HG03354 (cell line): ENCODE measurements around the gene HEXD.
"Not testable (repeated sequence)": the region's sequence is repeated elsewhere in the genome, so short reads cannot be mapped to it uniquely, and the experiment has no call there.

Experiments
- ATAC-seq: cut with Tn5 transposase; IDR thresholded peaks from one replicate; pipeline ENCODE4 v1.9.1; 2021; ENCODE audit warnings: mild to moderate bottlenecking; ENCODE audit not compliant: unreplicated experiment, poor library complexity, severe bottlenecking

HEXD gene

DNA sequence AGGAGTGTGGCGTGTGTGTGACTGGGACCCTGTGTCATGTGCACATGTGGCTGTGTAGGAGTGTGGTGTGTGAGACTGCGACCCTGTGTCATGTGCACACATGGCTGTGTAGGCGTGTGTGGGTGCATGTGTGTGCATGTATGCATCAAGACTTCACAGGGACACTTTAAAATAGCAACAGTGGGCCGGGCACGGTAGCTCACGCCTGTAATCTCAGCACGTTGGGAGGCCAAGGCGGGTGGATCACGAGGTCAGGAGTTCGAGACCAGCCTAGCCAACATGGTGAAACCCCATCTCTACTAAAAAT, 36.5 kb upstream of the HEXD start:
- not testable (repeated sequence) for ATAC-seq

DNA sequence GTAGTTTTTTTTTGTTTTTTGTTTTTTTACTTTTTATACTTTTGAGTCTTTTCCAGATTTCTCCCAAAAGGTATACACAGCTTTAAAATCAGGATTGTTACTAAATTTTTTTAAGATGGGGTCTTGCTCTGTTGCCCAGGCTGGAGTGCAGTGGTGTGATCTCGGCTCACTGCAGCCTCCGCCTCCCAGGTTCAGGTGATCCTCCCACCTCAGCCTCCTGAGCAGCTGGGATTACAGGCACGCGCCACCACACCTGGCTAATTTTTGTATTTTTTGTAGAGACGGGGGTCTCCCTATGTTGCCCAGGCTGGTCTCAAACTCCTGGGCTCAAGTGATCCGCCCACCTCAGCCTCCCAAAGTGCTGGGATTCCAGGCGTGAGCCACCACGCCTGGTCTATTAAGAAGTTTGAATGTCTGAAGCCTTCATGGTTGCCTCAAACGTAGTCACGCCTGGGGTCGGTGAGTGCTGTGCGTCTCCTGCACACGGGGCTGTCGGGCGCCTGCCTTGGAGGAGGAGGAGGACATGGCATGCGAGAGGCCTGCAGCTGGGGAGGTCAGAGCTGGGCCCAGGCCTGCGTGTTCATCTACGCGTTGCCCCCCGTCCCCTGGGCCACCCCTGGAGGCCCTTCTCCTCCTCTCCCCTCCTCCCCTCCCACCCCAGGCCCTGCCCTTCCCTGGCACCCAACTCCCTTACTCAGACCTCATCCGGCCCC, 35.8 kb upstream of the HEXD start:
- ATAC-seq, result not testable (repeated sequence)

DNA sequence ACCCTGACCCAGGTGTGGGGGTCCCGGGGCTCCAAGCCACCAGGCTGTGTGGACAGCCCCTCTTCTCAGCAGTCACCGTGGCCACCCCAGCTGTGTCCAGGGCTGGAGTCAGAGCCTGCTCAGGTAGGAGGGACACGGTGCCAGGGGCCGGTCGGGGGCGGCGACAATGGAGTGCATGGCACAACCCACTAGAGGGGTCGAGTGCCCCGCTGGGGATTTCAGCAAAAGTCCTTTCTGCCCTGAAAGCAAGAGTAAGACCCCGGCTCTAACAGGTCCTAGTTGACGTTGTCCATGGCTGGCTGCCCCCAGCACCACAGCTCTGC, 35.3 kb upstream of the HEXD start:
- no peak for ATAC-seq

DNA sequence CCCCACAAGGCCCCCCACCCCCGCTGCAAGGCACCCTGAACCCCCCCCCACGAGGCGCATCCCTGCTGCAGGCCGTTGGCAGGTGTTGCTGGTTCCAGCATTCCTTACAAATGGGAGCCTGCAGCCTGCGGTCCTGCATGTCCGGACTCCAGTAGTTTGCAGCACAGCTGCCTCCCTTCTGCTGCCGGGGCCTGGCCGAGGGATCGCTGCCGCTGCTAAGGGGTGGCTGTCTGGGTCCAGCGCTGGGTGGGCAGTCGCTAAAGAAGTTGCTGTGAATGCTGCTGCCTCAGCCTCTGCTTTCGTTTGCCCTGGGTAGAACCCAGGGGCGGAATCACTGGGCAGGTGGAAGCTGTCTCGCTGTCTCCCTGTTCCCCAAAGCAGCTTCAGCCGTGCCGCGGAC, 34.7 kb upstream of the HEXD start:
- ATAC-seq, result no peak

DNA sequence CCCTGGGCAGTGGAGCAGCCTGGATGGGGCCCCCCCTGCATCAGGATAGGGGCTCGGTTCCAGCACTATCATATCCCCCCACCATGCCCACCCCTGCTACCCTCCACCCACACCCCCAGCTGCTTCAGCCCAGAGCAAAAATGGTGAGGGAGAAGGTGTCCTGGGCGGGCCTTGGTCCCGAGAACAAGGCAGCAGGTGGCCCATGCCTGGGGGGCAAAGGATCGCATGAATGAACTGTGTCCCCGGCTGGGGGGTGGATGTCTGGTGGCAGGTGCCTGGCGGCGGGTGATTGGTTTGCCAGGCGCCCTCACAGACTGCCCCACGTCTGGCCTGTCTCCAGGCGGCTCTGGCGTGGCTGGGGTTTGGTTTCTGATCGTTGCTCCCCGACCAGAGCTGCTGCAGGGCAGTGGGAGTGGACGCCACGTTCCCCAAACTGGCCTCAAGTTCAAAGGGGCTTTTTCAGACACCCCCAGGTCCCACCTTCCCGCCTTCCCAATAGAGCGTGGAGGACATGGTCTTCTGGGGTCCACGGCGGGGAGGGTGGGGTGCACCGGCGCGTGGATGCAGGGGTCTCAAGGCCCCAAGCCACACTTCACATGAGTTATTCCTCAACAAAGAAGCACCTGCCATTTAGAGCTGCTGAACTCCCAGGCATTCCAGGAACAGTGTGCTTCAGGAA, 34.0 kb upstream of the HEXD start:
- no peak for ATAC-seq

DNA sequence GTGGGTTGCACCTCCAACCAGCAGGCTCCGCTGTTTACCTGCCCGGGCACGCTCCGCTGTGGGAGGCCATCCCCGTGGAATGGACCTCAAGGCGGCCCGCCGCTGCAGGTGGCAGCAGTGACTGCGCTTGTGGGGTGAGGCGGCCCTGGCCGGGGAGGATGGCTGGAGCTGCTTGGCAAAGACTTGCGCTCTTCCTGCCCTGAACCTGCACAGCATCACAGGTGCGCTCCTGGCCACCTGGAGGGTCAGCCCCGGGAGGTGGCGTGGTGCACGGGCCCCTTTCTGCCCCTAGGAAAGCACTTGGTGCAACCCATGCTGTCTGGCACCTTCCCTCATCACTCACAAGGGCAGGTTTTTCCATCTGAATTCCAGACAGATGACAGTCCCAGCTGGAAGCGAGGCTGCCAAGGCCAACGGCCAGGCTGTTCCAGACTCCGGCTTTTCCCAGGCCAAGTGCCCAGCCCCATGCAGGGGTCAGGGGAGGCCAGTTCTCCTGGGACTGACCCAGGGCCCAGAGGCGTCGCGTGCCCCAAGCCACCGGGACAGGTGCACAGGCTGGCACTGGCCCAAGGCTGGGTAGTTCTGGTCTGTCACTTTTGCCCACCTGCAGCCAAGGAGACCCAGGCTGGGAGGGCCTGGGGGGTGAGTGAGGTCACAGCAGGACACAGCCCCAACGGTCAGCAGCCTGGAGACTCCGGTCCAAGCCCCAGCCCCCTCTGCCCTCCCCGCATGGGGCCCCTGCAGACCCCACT, 33.2 kb upstream of the HEXD start:
- no peak for ATAC-seq

DNA sequence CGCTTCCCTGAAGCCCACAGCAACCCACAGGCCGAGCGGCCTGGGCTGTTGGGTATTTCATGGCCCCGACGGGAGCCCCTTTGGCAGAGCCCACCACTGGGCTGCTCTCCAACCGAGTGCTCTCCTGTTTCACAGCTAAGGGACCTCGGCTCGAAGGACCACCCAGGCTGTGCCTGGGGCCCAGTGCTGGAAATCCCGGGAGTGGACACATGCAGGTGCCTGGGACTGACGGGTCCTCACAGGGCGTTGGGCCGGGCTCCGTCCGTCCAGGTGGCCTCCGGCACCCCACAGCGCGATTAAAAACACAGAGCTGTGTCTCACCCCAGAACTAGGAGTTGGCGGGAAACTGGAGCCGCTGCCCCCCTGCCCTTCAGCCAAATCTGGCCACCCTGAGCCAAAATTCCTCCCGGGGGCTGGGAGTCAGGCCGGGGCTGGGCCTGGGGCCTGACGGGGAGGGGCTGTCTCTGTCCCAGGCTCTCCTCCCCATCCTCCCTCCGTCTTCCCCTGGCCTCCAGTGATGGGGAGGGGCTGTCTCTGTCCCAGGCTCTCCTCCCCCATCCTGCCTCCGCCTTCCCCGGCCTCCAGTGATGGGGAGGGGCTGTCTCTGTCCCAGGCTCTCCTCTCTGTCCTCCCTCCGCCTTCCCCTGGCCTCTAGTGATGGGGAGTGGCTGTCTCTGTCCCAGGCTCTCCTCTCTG, 32.4 kb upstream of the HEXD start:
- no peak for ATAC-seq

DNA sequence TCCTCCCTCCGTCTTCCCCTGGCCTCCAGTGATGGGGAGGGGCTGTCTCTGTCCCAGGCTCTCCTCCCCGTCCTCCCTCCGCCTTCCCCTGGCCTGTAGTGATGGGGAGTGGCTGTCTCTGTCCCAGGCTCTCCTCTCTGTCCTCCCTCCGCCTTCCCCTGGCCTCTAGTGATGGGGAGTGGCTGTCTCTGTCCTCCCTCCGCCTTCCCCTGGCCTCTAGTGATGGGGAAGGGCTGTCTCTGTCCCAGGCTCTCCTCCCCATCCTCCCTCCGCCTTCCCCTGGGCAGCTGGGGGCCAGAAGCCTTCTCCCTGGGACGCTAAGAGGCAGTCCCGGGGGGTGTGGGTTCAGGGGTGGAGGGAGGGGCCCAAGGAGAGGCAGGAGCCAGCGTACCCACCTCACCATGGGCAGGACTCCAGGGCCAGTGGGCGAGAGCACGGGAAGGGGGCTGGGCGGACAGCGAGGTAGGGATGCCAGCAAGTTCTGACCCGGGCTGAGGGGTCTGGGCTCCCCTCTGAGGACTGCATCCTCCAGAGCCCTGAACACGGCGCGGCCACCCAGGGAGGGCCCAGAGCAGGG, 31.8 kb upstream of the HEXD start:
- ATAC-seq, result no peak

DNA sequence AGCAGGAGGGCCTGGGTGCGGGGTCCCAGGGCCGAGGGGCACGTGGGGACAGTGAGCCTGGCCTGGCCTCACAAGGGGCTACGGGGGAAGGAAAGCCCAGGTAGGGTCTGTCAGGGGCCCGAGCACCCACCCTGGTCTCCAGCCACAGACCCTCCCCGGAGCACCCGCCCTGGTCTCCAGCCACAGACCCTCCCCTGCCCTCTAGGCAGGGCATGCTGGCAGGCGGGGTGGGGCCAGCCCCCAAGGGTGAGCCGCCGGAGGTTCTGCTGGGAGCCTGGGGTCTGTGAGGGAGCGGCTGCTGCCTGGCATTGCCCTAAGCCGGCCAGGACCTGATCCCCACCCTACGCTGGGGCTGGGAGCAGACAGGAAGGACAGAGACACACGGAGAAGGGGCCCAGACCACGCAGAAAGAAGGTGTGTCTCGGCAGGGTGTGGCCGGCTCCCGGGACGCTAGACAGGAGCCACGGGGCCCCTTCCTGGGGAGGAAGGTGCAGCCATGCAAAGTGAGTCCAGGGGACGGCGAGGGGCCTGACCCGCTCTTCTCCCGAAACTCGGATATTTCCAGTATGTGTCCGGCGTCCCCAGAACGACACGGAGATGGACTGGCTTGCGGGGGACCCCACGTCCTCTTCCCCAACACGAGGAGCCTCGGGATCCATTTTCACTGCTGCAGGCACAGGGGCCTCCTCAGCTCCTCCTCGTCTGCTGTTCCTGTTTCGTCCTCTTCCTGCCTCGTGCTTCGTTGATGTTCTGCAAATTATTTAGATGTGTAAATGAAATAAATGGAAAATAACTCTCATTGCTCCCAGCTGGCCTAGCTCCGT, 31.1 kb upstream of the HEXD start:
- ATAC-seq, result no peak

DNA sequence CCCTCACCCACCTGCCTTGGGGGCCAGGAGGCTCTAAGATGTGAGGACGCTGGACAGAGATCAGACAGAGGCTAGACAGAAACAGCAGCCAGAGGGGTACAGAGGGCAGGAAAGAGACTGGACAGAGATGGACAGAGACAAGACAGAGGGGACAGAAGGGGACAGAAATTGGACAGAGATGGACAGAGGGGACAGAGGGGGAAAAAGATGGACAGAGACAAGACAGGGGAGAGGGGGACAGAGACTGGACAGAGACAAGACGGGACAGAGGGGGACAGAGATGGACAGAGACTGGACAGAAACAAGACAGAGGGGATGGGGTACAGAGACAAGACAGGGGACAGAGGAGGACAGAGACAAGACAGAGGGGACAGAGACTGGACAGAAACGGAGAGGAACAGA, 30.4 kb upstream of the HEXD start:
- ATAC-seq, result no peak

DNA sequence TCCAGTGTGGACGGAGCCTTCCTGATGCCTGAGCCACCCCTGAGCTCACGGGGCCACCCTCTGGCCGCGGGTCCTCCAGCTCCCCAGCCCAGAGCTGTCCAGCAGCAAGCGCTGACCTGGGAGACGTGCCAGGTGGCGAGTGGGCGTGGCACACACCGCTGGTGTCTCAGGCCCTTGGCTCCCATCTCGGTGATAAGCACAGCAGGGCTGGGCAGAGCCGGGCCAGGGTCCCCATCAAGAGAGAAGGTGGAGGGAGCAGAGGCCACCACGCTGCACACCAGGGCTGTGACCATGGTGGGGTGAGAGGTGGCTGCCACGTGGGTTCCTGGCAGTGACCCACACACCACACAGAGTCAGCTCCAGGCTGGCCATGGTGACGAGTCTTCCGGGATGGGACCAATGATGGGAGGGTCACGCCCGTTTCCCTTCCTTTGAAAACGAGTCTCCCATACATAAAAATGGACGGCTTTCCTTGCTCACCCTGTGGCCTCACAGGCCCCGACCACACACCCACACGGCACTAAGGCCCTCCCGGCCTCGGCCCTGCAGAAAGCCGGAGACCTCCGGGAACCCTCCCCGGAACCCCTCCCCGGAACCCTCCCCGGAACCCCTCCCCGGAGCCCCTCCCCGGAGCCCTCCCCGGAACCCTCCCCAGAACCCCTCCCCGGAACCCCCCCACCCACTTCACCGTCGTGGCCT, 29.8 kb upstream of the HEXD start:
- no peak for ATAC-seq

DNA sequence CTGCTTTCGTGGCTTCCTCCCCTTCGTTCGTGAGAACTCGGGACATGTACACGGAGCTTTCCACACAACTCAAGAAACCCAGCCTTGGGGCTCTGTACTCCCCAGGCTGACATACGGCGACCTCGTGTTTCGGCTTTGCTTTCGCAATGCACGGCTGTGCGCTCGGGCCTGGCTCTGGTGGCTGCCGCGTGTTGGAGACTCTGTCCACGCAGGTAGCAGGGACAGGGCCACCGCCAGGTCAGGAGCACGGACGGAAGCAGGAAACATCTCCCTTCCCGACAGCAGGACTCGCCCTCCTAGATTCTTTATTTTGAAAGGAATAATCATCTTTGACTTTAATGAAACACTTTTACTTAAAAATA, 29.2 kb upstream of the HEXD start:
- no peak for ATAC-seq

DNA sequence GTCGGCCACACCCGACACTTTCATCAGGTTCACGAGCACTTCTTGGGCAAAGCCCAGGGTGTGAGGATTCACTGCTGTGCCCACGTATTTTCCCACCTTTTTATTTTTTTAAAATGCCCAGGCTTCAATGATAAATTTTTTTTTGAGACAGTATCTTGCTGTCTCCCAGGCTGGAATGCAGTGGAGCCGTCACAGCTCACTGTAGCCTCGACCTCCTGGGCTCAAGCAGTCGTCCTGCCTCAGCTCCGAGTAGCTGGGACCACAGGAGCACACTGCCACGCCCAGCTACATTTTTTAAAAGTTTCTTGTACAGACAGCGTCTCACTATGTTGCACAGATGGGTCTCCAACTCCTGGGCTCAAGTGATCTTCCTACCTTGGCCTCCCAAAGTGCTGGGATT, 28.8 kb upstream of the HEXD start:
- ATAC-seq, result no peak

DNA sequence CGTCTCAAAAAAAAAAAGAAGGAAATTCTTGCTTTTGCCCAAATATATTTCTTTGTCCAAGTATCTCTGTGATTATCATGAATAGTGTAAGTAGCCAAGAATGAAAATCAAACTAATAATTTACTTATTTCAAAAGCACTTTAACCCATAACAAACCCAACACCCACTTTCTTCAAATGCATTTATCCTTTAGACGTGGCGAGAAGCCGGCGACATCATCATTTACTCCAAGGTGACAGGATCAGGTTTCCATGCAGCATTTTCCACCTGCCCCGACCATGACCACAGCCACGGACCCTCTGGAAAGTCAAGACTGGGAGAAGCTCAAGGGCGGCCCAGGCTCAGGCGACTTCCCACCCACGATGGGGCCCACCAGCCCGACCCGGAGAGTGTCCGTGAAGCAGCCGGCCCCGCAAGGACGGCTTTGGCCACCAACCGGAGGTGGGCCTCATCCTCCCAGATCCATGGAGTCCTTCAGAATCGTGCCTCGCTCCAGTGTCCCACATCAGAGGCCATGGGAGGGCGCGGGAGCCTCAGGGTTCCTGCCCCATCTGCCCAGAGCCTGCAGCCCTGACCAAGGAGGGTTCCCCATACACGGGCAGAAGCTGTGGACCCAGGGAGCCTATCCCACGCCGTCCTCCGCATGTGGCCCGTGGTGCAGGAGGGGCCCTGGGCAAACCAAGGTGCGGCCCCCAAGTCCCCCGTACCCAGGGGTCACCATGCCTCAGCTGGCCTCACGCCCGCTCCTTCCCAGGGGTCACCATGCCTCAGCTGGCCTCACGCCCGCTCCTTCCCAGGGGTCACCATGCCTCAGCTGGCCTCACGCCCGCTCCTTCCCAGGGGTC, 27.9 kb upstream of the HEXD start:
- ATAC-seq, result no peak

DNA sequence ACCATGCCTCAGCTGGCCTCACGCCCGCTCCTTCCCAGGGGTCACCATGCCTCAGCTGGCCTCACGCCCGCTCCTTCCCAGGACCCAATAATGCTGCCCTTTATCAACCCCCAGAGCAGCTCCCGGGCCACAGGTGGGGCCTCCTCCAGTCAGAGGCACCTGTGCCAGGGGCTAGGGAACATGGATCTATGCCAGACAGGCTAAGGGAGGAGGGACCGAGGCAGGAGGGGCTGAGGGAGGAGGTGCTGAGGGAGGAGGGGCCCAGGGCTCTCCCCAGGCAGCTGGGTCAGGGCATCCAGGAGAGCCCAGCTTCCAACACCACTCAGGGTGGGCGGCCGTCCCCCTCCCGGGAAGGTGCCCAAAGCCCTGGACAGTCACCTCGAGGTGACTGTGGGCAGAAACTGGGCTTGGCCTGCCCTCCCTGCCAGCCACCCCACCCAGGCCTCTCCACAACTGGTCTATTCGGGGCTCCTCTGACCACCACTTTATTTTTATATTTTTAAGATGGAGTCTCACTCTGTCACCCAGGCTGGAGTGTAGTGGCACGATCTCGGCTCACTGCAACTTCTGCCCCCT, 27.2 kb upstream of the HEXD start:
- ATAC-seq, result no peak

DNA sequence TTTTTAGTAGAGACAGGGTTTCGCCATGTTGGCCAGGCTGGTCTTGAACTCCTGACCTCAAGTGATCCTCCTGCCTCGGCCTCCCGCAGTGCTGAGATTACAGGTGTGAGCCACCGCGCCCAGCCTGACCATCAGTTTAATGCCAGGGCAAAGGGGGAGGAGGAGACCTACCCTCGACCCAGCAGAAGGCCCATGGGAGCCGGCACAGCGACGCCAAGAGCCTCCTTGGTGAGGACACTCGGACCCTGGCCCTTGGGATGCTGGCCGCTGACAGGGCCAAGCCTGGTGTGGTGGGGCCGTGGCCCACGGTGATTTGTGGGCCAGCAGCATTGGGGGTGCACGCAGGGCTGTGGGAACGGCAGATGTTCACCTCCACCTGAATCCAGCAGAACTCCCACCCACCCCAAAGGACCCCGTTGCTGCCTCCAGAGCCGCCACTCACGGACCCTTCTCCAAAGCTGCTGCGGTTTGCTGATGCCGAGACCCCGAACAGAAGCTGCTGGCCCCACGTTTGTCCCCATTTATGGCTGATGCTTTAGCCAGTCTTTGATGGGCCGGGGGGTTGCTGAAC, 26.6 kb upstream of the HEXD start:
- no peak for ATAC-seq

DNA sequence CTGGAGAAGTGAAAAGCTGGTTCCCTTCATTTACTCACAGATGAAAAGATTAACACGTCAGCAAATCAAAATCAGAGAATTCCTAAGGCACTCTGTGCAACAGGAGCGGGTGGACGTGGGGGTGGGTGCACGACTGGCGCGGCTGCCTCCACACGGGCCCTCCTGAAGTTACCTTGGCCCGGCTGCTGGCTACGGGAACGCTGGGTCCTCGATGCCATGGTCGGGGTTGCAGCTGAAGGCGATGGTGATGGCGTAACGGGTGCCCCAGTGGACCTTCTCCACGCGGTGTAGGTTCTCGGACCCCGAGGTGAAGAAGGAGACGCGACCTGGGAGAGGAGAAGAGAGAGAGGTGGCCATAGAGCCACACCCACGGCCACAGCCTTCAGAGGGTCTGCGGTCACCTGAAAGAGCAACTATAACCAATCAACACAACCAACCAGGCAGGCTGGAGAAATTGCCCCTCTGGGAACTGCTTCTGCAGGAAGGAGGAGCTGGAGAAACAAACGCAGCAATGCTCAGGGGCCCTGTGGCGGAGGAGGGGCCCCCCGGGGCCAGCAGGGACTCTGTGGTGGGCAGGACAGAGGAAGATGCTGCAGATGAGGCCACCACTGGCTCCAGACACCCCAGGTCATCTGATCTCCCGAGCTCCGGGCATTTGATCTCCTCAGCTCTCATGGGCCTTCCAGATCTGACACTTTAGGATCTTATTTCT, 25.8 kb upstream of the HEXD start:
- ATAC-seq, result no peak
